Measurements from ENCODE around the gene TESK2.

GRCh38 chr1:45503462-45504360, 12.7 kb upstream of the TESK2 start:
- TF ChIP-seq CTCF (IDR thresholded peaks at IDR 0.05), result no peak
- TF ChIP-seq POLR2A (IDR thresholded peaks at IDR 0.05), result no peak

Measured in right lobe of liver (tissue), 4 donors.